ENCODE data around the gene TSPEAR.

The TSPEAR gene

DNA sequence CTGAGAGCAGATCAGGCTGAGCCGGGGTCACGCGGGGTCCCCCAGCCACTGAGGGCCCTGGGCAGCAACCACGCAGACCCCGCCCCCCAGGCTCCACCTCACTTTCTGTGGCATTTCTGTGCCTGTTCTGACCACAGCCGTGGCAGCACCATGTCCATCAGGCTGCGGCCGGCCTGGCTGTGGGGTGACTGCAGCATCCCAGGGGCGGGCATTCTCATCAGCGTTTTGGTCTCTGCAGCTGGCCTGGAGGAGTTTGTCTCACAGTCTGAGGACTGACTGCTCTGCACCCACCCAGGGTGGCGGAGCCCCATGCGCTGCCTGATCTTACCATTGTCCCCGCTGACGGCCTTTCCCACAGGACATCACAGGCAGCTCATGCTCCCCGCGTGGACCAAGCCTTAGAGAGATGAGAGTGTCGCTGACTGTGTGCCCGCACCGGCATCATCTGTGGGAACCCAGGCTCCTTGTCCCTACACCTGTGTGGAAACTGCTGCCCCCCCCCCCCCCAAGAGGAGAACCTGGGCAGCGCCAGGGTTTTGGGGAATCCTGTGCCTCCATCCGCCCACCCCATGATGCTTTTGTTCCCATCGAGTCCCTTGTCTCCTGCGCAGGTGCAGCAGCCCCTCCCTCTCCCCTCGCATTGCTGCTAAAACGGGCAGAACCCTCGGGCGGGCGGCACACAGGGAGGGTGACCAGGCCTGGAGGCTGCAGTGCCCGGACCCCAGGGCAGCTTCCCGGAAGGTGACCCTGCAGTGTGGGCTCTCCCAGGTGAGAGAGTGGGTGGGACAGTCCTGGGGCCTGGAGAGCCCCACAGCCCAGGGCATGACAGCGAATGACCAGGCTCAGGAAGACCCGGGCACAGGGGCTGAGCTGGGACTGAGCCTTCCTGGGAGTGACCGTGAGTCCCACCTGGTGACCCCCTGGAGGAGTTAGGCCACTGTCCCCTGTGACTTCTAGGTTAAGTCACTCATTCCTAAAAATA is 173.2 kb downstream of the TSPEAR start:
- no peak for DNase-seq

GRCh38 chr21:44535963-44536362 is 175.4 kb downstream of the TSPEAR start:
- no peak for DNase-seq

DNA sequence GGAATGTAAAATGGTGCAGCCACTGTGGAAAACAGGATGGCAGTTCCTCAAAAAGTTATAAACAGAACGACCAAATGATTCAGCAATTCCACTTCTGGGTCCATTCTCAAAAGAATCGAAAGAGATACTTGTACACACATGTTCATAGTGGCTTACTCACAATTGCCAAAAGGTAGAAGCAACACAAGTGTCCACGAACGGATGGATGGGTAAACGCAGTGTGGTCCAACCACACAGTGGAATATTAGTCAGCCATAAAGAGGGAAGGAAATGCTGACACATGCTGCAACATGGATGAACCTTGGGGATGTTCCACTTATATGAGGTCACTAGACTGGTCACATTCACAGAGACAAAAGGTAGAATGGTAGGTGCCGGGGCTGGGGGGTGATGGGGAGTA is 176.7 kb downstream of the TSPEAR start:
- no peak for DNase-seq

- DNase-seq = no peak
Observed at GRCh38 chr21:44533891-44534627, 177.3 kb downstream of the TSPEAR start.

GRCh38 chr21:44533121-44533890 is 178.1 kb downstream of the TSPEAR start:
- no peak for DNase-seq

DNA sequence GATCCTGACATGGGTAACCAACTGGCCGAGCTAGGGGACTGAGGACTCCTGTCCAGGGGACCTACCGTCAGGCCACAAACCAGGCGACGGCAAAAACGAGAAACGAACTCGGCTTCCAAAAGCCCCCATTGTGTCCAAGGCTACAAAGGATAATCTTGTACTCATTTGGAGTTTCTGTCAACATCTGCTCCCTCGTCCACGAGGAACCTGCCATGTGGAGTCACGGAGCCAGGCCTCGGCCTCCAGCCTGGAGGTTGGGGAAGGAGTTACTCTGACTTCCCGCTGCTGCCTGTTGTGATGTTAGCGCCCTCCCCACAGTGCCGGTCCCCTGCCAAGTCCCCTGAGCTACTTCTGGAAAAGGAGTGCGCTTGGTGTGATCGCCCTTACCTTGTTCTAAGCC is 178.7 kb downstream of the TSPEAR start:
- no peak for DNase-seq

GRCh38 chr21:44531606-44532564 is 179.5 kb downstream of the TSPEAR start:
- DNase-seq = no peak

DNA sequence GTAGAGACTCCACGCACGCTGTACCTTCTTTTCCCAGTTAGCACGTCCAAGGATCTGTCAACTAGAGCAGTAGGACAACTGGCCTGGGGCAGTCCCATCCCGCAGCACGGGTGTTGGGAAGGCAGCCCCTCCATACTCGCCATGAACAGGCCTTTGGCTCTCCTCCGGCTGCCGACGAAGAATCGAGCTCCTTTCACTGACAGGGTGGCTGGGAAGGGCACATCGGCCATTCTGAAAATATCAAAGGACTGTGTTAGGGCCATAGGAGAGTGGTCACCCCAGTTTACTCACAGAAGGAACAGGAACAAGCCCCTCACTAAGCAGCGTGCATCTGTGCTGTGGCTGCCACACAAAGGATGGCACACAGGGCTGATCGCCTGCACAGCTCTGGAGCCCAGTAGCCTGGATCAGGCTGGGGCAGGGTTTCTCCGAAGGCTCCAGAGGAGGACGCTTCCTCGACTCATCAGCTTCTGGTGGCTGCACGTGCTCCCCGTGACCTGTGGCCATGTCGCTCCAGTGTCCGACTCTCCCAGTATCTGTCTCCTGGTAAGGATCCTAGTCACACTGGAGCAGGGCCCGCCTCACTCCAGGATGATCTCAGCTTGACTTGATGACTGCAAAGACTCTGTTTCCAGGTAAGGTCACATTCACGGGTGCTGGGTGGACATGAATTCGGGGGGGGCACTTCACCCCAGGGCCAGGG is 180.3 kb downstream of the TSPEAR start:
- no peak for DNase-seq

DNA sequence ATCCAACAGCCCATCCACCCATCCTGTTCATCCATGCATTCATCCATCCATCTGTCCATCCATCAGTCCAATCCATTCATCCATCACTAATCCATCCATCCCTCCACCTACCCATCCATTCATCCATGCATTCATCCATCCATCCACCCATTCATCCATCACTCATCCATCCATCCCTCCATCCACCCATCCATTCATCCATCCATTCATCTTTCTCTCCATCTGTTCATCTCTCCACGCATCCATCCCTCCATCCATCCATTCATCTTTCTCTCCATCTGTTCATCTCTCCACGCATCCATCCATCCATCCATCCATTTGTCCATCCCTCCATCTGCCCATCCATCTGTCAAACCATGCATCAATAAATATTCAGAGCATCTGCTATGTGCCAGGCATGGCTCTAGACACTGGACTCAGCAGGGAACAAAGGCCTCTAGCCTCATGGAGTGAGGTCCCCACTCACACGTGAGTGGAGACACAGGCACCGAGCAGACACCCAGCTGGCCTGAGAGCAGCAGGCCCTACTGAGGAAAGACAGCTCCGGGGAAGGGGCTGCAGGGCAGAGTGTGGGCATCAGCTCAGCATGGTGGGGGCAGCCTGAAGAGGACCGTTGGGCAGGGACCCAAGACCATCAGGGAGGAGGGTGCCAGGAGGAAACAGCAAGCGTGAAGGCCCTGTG is 181.0 kb downstream of the TSPEAR start:
- no peak for DNase-seq

DNA sequence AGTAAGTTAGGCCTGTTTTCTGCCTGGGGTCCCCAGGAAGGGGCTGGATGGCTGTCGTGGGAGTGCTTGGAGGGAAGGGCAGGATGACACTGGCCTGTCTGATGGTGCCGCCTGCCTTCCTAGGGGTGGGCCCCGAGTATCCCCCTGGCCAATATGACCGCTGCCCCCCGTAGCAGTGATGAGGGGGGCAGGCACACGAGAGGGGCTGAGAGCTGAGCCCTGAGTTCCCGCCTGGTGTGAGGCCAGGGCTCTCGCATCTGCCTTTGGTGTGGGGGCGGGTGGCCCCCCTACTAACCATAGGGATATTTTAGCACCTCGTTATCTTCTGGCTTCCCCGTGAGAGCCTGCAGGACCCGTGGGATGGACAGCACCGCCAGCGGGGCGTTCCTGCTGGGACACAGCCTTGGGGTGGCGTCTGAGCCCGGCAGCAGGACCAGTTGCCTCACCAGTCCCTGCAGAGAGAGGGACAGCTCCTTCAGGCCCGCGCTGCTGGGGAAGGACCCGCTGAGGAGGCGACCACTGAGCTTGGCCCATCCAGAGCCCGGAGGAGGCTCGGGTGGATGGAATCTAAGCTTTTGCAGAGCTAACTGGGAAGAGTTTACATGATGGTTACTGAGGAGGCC is 181.8 kb downstream of the TSPEAR start:
- no peak for DNase-seq

DNA sequence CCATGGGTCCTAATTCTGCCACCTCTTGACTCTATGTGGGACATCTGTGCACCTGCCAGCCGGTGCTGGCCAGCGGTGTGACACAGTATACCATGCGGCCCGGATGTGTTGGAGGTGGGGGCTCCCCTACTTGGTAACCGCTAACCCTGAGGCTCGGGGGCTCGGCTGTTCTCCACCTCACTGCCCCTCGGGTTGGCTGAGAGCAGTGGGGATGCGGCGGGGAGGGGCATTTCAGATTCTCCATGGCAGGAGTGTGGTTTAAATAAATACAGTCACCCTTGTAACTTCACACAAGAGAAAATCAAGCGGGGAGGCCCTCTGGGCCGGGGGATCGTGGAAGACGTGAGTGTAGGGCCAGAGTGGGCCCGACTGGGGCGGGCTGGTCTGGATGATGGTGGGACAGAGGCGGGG is 182.4 kb downstream of the TSPEAR start:
- DNase-seq = no peak

- DNase-seq = no peak
Observed at GRCh38 chr21:44528634-44528995, 182.8 kb downstream of the TSPEAR start.

- DNase-seq = no peak
Observed at GRCh38 chr21:44527983-44528633, 183.3 kb downstream of the TSPEAR start.

- no peak for DNase-seq
Observed at GRCh38 chr21:44527156-44527982, 184.0 kb downstream of the TSPEAR start.

- no peak for DNase-seq
Observed at GRCh38 chr21:44526096-44526997, 185.0 kb downstream of the TSPEAR start.

GRCh38 chr21:44525391-44526095 is 185.8 kb downstream of the TSPEAR start:
- DNase-seq = no peak
